SK-N-SH (cell line): Measurements from ENCODE around the gene BCAS3.

Experiments used
- CTCF ChIP-seq: fragments of 200-600 bp; sonication (generic); IDR thresholded peaks from 2 replicates; pipeline ENCODE4 v1.6.1; 2017; ENCODE audit warnings: antibody characterized with exemption, mild to moderate bottlenecking, moderate library complexity
- FOXJ3 ChIP-seq: sonication (generic); formaldehyde crosslinking; IDR thresholded peaks from 2 replicates; pipeline ENCODE4 v1.5.1; 2020; ENCODE audit warnings: mild to moderate bottlenecking, missing genetic modification reagents
- GATA2 ChIP-seq: sonication (generic); formaldehyde crosslinking; IDR thresholded peaks from 2 replicates; pipeline ENCODE4 v1.5.0; 2020; ENCODE audit warnings: mild to moderate bottlenecking, missing genetic modification reagents
- JUND ChIP-seq: IDR thresholded peaks from 2 replicates; pipeline ENCODE4 v1.4.0; 2012
- MEF2A ChIP-seq: IDR thresholded peaks from 2 replicates; pipeline ENCODE4 v1.4.0; 2012; ENCODE audit warnings: low read depth, borderline replicate concordance
- PBX3 ChIP-seq: IDR thresholded peaks from 2 replicates; pipeline ENCODE4; 2012
- POLR2AphosphoS5 ChIP-seq: IDR thresholded peaks from 2 replicates; pipeline ENCODE4 v1.6.1; 2012; ENCODE audit warnings: low read depth, low read length
- RAD21 ChIP-seq: IDR thresholded peaks from 2 replicates; pipeline ENCODE4 v1.6.1; 2012; ENCODE audit warnings: mild to moderate bottlenecking, low read length
- REST ChIP-seq: IDR thresholded peaks from 2 replicates; pipeline ENCODE4 v1.6.1; 2012; ENCODE audit warnings: mild to moderate bottlenecking, low read depth, low read length, moderate library complexity
- RXRA ChIP-seq: IDR thresholded peaks from 2 replicates; pipeline ENCODE4 v1.4.0; 2012; ENCODE audit warnings: low read depth, mild to moderate bottlenecking, borderline replicate concordance
- SIN3A ChIP-seq: IDR thresholded peaks from 2 replicates; pipeline ENCODE4 v1.6.1; 2012; ENCODE audit warnings: low read depth, mild to moderate bottlenecking, low read length, moderate library complexity, borderline replicate concordance
- TAF1 ChIP-seq: IDR thresholded peaks from 2 replicates; pipeline ENCODE4 v1.6.1; 2012; ENCODE audit warnings: low read depth, mild to moderate bottlenecking, low read length, moderate library complexity, borderline replicate concordance
- TF ChIP-seq, protein P1 (sequence below): IDR thresholded peaks from 2 replicates; pipeline ENCODE4 v1.4.0; 2012; ENCODE audit warnings: low read depth

GRCh38 chr17:60896996-60897395, 219.3 kb downstream of the BCAS3 start:
- TF ChIP-seq, protein P1, sequence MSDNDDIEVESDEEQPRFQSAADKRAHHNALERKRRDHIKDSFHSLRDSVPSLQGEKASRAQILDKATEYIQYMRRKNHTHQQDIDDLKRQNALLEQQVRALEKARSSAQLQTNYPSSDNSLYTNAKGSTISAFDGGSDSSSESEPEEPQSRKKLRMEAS, result no peak
- TF ChIP-seq GATA2 (CRISPR knock-in tag) (no peak), SIN3A (no peak), FOXJ3 (no peak), CTCF (no peak), REST (no peak), TAF1 (no peak), POLR2AphosphoS5 (no peak), JUND (no peak), RAD21 (no peak), PBX3 (no peak), MEF2A (no peak), RXRA (no peak)
